Vagina (tissue), 2 donors: ENCODE data around the gene ELAVL4.

ENCODE experiments used
- POLR2A ChIP-seq, 2 donors: fragments of 450-650 bp; IDR thresholded peaks; one replicate each; pipeline ENCODE4 v1.6.1; 2017; ENCODE audit warnings: antibody characterized with exemption in 2 of 2, mild to moderate bottlenecking in 2 of 2, moderate library complexity in 2 of 2
- TF ChIP-seq, protein P1 (sequence below), 3 experiments: fragments of 450-650 bp in 2 of 3; fragments of 200-600 bp in 1 of 3; sonication (generic) in 1 of 3; IDR thresholded peaks; one replicate each; pipeline ENCODE4 v1.5.1; 2017 to 2019; ENCODE audit warnings: antibody characterized with exemption in 3 of 3, mild to moderate bottlenecking in 2 of 3, moderate library complexity in 2 of 3

DNA sequence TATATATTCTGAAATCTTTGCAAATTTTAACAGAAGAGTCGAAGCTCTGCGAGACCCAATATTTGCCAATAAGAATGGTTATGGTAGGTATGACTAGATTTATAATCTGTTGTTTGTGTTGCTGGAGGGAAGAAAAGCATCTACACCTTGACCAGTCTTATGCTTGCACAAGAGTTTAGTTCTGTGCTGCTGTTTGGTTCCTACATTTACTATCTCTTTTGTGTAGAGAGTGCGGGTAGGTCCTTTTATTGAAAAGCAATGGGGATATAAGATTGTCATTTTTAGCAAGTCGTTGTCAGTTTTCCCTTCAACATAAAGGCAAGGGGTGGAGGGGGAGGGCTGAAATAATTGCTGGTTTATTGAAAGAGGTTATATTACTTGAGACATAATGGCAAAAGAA lies 396 bp downstream of the ELAVL4 start:
- TF ChIP-seq POLR2A (IDR thresholded peaks at IDR 0.05), result no peak
- TF ChIP-seq, protein P1, sequence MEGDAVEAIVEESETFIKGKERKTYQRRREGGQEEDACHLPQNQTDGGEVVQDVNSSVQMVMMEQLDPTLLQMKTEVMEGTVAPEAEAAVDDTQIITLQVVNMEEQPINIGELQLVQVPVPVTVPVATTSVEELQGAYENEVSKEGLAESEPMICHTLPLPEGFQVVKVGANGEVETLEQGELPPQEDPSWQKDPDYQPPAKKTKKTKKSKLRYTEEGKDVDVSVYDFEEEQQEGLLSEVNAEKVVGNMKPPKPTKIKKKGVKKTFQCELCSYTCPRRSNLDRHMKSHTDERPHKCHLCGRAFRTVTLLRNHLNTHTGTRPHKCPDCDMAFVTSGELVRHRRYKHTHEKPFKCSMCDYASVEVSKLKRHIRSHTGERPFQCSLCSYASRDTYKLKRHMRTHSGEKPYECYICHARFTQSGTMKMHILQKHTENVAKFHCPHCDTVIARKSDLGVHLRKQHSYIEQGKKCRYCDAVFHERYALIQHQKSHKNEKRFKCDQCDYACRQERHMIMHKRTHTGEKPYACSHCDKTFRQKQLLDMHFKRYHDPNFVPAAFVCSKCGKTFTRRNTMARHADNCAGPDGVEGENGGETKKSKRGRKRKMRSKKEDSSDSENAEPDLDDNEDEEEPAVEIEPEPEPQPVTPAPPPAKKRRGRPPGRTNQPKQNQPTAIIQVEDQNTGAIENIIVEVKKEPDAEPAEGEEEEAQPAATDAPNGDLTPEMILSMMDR (IDR thresholded peaks at IDR 0.05), result no peak
